ENCODE measurements around the gene LCMT2.
A peak's percentile ranks its signal among the peaks of the same experiment; 100 is the strongest.

The LCMT2 gene

DNA sequence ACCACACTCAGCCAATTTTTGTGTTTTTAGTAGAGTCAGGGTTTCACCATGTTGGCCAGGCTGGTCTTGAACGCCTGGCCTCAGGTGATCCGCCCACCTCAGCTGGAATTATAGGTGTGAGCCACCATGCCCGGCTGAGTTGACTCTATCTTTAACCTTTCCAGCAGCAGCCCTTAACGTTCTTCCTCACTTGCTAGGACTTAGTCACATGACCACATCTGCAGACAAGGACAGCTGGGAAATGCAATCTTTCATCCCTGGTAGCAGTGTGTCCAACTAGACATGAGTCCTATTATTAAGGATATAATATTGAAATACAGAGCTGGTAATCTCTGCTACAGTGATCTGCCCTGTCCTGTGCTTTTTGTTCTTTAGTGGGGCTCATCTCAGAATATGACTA, 18.0 kb downstream of the LCMT2 start:
- WGBS = 68% methylated on average over 4 of the region's 4 CpGs
- H2BK120ac ChIP-seq (ENCODE audit: low read depth, low read length) = no peak overlapping the region
- H3K9me3 ChIP-seq (ENCODE audit: control insufficient read depth, low read length) = no peaks in the 10 kb centered on the region
- H3K4me1 ChIP-seq (ENCODE audit: control insufficient read depth, insufficient read depth, low read depth, low read length) = no peaks in the 10 kb centered on the region
- no peak overlapping the region for H3K4me3 ChIP-seq (ENCODE audit: insufficient read depth in 1 of 2, low read depth in 1 of 2, low read length in 2 of 2)
- H3K4me2 ChIP-seq (ENCODE audit: low read length, poor library complexity, severe bottlenecking) = no peak overlapping the region
- no peak overlapping the region for H3K23ac ChIP-seq (ENCODE audit: low read length in 2 of 2)
- H3K18ac ChIP-seq (ENCODE audit: low read depth in 1 of 2, low read length in 2 of 2) = no peak overlapping the region
- peaks cover 37 to 60% of the 10 kb centered on the region in 2 experiments for H3K27me3 ChIP-seq (ENCODE audit: control insufficient read depth in 1 of 2, insufficient read depth in 1 of 2, low read length in 2 of 2)
- no peak overlapping the region for H2AFZ ChIP-seq (ENCODE audit: low read depth, low read length)
- H2BK15ac ChIP-seq (ENCODE audit: low read depth, poor library complexity, severe bottlenecking) = no peak overlapping the region
- H3K27ac ChIP-seq (ENCODE audit: low read length, poor library complexity, severe bottlenecking) = no peak overlapping the region
- no peak overlapping the region for H4K91ac ChIP-seq (ENCODE audit: low read length)
- no peak overlapping the region for H3K4ac ChIP-seq (ENCODE audit: low read depth in 1 of 2, low read length in 2 of 2)
- H2BK5ac ChIP-seq (ENCODE audit: low read depth, low read length, poor library complexity, severe bottlenecking) = no peak overlapping the region
- DNase-seq = no peak
- no peak overlapping the region for H2BK12ac ChIP-seq (ENCODE audit: low read length in 2 of 2)
- no peaks in the 10 kb centered on the region for H3K36me3 ChIP-seq (ENCODE audit: control insufficient read depth in 1 of 2, insufficient read depth in 2 of 2, low read depth in 1 of 2, low read length in 2 of 2)
- H3K9ac ChIP-seq (ENCODE audit: low read length) = no peak overlapping the region
- H3K14ac ChIP-seq (ENCODE audit: low read length in 2 of 2) = no peak overlapping the region
- H4K8ac ChIP-seq (ENCODE audit: low read length) = no peak overlapping the region
- no peaks in the 10 kb centered on the region for H3K79me1 ChIP-seq (replicated peaks; ENCODE audit: low read length, poor library complexity, severe bottlenecking)
- H2AK5ac ChIP-seq (ENCODE audit: low read length, severe bottlenecking) = no peak overlapping the region

DNA sequence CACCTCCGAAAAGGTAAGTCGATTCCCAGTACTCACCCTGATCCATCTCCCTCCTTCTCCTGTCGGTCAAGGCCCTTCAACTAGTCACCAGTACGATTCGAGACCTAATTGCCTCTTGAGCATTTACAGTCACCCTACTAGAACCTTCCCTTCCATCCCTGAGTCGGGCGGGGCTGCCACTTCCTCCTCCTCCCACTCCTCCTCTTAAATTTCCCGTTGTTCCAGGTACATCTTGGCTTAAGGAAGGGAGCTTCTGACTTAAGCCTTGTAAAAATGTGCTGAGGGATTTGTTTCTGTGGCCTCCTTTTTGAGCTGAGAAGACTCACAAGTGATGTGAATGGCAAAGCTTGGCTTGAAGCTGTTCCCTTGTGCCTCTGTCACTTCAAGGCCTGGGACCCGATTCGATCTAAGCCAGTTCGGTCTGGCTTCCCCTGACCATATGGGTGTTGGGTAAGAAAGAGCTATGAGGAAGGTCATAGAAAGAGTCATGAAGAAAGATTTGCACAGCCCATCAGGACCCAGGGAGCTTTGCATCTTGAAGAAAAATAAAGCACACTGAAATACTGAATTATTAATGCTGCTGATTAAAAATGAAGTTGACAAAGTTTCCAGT, 28.1 kb downstream of the LCMT2 start, which contains the start of gene TGM7:
Gene TGM7 (minus strand): TSS at position 51 of the 613 bp plus-strand sequence.
- H3K9ac ChIP-seq (ENCODE audit: low read length) = no peak within 1 kb of the TSS
- peaks cover 17 to 50% of the 10 kb centered on the region in 2 experiments for H3K27me3 ChIP-seq (ENCODE audit: control insufficient read depth in 1 of 2, insufficient read depth in 1 of 2, low read length in 2 of 2)
- no peak within 1 kb of the TSS for H2AK5ac ChIP-seq (ENCODE audit: low read length, severe bottlenecking)
- no peak within 1 kb of the TSS for H3K4me2 ChIP-seq (ENCODE audit: low read length, poor library complexity, severe bottlenecking)
- no peaks in the 10 kb centered on the region for H3K9me3 ChIP-seq (ENCODE audit: control insufficient read depth, low read length)
- no peak within 1 kb of the TSS for H3K4me3 ChIP-seq (ENCODE audit: insufficient read depth in 1 of 2, low read depth in 1 of 2, low read length in 2 of 2)
- no peak within 1 kb of the TSS for H3K18ac ChIP-seq (ENCODE audit: low read depth in 1 of 2, low read length in 2 of 2)
- H3K36me3 ChIP-seq (ENCODE audit: control insufficient read depth in 1 of 2, insufficient read depth in 2 of 2, low read depth in 1 of 2, low read length in 2 of 2) = no peaks in the 10 kb centered on the region
- no peak within 1 kb of the TSS for H4K91ac ChIP-seq (ENCODE audit: low read length)
- no peak within 1 kb of the TSS for H3K4ac ChIP-seq (ENCODE audit: low read depth in 1 of 2, low read length in 2 of 2)
- H2BK15ac ChIP-seq (ENCODE audit: low read depth, poor library complexity, severe bottlenecking) = peak within 1 kb of the TSS; percentile 6
- H2BK120ac ChIP-seq (ENCODE audit: low read depth, low read length) = no peak within 1 kb of the TSS
- H3K23ac ChIP-seq (ENCODE audit: low read length in 2 of 2) = no peak within 1 kb of the TSS
- DNase-seq = no peak
- H4K8ac ChIP-seq (ENCODE audit: low read length) = no peak within 1 kb of the TSS
- no peaks in the 10 kb centered on the region for H3K79me1 ChIP-seq (replicated peaks; ENCODE audit: low read length, poor library complexity, severe bottlenecking)
- H3K4me1 ChIP-seq (ENCODE audit: control insufficient read depth, insufficient read depth, low read depth, low read length) = no peaks in the 10 kb centered on the region
- no peak within 1 kb of the TSS for H2BK5ac ChIP-seq (ENCODE audit: low read depth, low read length, poor library complexity, severe bottlenecking)
- WGBS = 95% methylated on average over 9 of the region's 11 CpGs
- no peak within 1 kb of the TSS for H2AFZ ChIP-seq (ENCODE audit: low read depth, low read length)
- no peak within 1 kb of the TSS for H3K14ac ChIP-seq (ENCODE audit: low read length in 2 of 2)
- no peak within 1 kb of the TSS for H3K27ac ChIP-seq (ENCODE audit: low read length, poor library complexity, severe bottlenecking)
- no peak within 1 kb of the TSS for H2BK12ac ChIP-seq (ENCODE audit: low read length in 2 of 2)

GRCh38 chr15:43299884-43300283, 30.5 kb downstream of the LCMT2 start:
- Histone ChIP-seq H3K4me3 (ENCODE audit: insufficient read depth in 1 of 2, low read depth in 1 of 2, low read length in 2 of 2) (no peak overlapping the region), H3K79me1 (replicated peaks; ENCODE audit: low read length, poor library complexity, severe bottlenecking) (no peaks in the 10 kb centered on the region), H2AFZ (ENCODE audit: low read depth, low read length) (no peak overlapping the region), H2BK120ac (ENCODE audit: low read depth, low read length) (no peak overlapping the region), H2BK12ac (ENCODE audit: low read length in 2 of 2) (no peak overlapping the region), H3K9me3 (ENCODE audit: control insufficient read depth, low read length) (no peaks in the 10 kb centered on the region), H3K27ac (ENCODE audit: low read length, poor library complexity, severe bottlenecking) (no peak overlapping the region), H3K14ac (ENCODE audit: low read length in 2 of 2) (no peak overlapping the region), H3K36me3 (ENCODE audit: control insufficient read depth in 1 of 2, insufficient read depth in 2 of 2, low read depth in 1 of 2, low read length in 2 of 2) (no peaks in the 10 kb centered on the region), H3K4ac (ENCODE audit: low read depth in 1 of 2, low read length in 2 of 2) (no peak overlapping the region), H3K9ac (ENCODE audit: low read length) (no peak overlapping the region), H2BK5ac (ENCODE audit: low read depth, low read length, poor library complexity, severe bottlenecking) (no peak overlapping the region), H4K91ac (ENCODE audit: low read length) (no peak overlapping the region), H3K18ac (ENCODE audit: low read depth in 1 of 2, low read length in 2 of 2) (no peak overlapping the region), H3K4me2 (ENCODE audit: low read length, poor library complexity, severe bottlenecking) (no peak overlapping the region), H3K23ac (ENCODE audit: low read length in 2 of 2) (no peak overlapping the region), H2AK5ac (ENCODE audit: low read length, severe bottlenecking) (no peak overlapping the region), H3K4me1 (ENCODE audit: control insufficient read depth, insufficient read depth, low read depth, low read length) (no peaks in the 10 kb centered on the region), H2BK15ac (ENCODE audit: low read depth, poor library complexity, severe bottlenecking) (no peak overlapping the region), H3K27me3 (ENCODE audit: control insufficient read depth in 1 of 2, insufficient read depth in 1 of 2, low read length in 2 of 2) (peaks cover 6 to 37% of the 10 kb centered on the region in 2 experiments), H4K8ac (ENCODE audit: low read length) (no peak overlapping the region)
- DNase-seq = no peak

GRCh38 chr15:43299411-43299810, 31.0 kb downstream of the LCMT2 start:
- no peaks in the 10 kb centered on the region for H3K79me1 ChIP-seq (replicated peaks; ENCODE audit: low read length, poor library complexity, severe bottlenecking)
- no peak overlapping the region for H3K23ac ChIP-seq (ENCODE audit: low read length in 2 of 2)
- H3K9ac ChIP-seq (ENCODE audit: low read length) = no peak overlapping the region
- no peaks in the 10 kb centered on the region for H3K36me3 ChIP-seq (ENCODE audit: control insufficient read depth in 1 of 2, insufficient read depth in 2 of 2, low read depth in 1 of 2, low read length in 2 of 2)
- no peak overlapping the region for H3K4me3 ChIP-seq (ENCODE audit: insufficient read depth in 1 of 2, low read depth in 1 of 2, low read length in 2 of 2)
- 97% methylated on average over 2 of the region's 3 CpGs for WGBS
- no peak overlapping the region for H3K27ac ChIP-seq (ENCODE audit: low read length, poor library complexity, severe bottlenecking)
- no peaks in the 10 kb centered on the region for H3K9me3 ChIP-seq (ENCODE audit: control insufficient read depth, low read length)
- H2BK120ac ChIP-seq (ENCODE audit: low read depth, low read length) = no peak overlapping the region
- no peak for DNase-seq
- H2BK12ac ChIP-seq (ENCODE audit: low read length in 2 of 2) = no peak overlapping the region
- H3K18ac ChIP-seq (ENCODE audit: low read depth in 1 of 2, low read length in 2 of 2) = no peak overlapping the region
- no peaks in the 10 kb centered on the region for H3K4me1 ChIP-seq (ENCODE audit: control insufficient read depth, insufficient read depth, low read depth, low read length)
- no peak overlapping the region for H4K8ac ChIP-seq (ENCODE audit: low read length)
- H2BK15ac ChIP-seq (ENCODE audit: low read depth, poor library complexity, severe bottlenecking) = no peak overlapping the region
- H2BK5ac ChIP-seq (ENCODE audit: low read depth, low read length, poor library complexity, severe bottlenecking) = no peak overlapping the region
- H2AFZ ChIP-seq (ENCODE audit: low read depth, low read length) = no peak overlapping the region
- no peak overlapping the region for H3K4me2 ChIP-seq (ENCODE audit: low read length, poor library complexity, severe bottlenecking)
- peaks cover 6 to 38% of the 10 kb centered on the region in 2 experiments for H3K27me3 ChIP-seq (ENCODE audit: control insufficient read depth in 1 of 2, insufficient read depth in 1 of 2, low read length in 2 of 2)
- H2AK5ac ChIP-seq (ENCODE audit: low read length, severe bottlenecking) = no peak overlapping the region
- no peak overlapping the region for H3K14ac ChIP-seq (ENCODE audit: low read length in 2 of 2)
- no peak overlapping the region for H3K4ac ChIP-seq (ENCODE audit: low read depth in 1 of 2, low read length in 2 of 2)
- H4K91ac ChIP-seq (ENCODE audit: low read length) = no peak overlapping the region

Data from mesenchymal stem cell (in vitro differentiated cells and primary cell).